ENCODE results near the gene UNC79. TPM values are rescaled to one million over a fixed set of nuclear protein-coding genes. Genes with fewer than 3 reads are reported as not detected.

UNC79 gene
- total RNA-seq, 2 experiments from 2014 or later, result 0.04 to 0.05 TPM

DNA sequence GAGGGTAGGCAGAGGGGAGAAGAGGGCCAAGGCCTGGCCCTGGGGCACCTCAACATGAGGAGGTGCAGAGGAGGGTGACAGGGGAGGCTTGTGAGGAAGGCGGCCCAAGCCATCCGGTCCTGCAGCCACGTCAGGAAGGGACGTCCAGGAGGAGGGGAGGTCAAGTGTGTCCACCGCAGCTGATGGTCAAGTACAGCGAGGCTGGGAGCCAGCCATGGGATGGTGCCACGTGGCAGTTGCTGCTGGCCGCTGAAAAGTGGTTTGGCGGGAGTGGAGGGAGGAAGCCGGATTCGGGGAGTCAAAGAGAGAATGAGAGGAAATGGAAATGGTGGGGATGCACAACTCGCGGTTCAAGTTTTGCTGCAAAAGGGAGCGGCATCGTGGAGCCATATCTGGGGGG, 316.4 kb downstream of the UNC79 start:
- TF ChIP-seq, protein P1, sequence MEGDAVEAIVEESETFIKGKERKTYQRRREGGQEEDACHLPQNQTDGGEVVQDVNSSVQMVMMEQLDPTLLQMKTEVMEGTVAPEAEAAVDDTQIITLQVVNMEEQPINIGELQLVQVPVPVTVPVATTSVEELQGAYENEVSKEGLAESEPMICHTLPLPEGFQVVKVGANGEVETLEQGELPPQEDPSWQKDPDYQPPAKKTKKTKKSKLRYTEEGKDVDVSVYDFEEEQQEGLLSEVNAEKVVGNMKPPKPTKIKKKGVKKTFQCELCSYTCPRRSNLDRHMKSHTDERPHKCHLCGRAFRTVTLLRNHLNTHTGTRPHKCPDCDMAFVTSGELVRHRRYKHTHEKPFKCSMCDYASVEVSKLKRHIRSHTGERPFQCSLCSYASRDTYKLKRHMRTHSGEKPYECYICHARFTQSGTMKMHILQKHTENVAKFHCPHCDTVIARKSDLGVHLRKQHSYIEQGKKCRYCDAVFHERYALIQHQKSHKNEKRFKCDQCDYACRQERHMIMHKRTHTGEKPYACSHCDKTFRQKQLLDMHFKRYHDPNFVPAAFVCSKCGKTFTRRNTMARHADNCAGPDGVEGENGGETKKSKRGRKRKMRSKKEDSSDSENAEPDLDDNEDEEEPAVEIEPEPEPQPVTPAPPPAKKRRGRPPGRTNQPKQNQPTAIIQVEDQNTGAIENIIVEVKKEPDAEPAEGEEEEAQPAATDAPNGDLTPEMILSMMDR (IDR thresholded peaks at IDR 0.05), result no peak
- ATAC-seq, result no peak
- Mint-ChIP-seq H3K4me1 (ENCODE audit: low read depth) (no peaks in the 10 kb centered on the region), H3K27me3 (no peaks in the 10 kb centered on the region), H3K4me3 (no peak overlapping the region), H3K27ac (no peak overlapping the region), H3K36me3 (ENCODE audit: low read depth) (no peaks in the 10 kb centered on the region), H3K9me3 (no peaks in the 10 kb centered on the region)
- no peak for DNase-seq
- intact Hi-C loops (cut with micrococcal nuclease), result no loop called here
- POLR2A ChIA-PET, result no interaction called here
- CTCF ChIA-PET, result no interaction called here

DNA sequence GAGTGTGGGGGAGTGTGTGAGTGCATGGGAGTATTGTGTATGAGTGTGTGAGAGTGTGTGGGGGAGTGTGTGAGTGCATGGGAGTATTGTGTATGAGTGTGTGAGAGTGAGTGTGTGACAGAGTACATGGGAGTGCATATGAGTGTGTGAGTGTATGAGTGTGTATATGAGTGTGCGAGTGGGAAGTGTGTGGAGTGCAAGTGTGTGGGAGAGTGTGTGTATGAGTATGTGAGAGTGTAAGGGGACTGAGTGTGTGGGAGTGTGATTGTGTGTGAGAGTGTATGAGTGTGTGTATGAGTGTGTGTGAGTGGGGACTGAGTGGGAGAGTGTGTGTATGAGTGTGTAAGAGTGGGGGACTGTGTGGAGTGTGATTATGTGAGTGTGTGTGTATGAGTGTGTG, 316.8 kb downstream of the UNC79 start:
- H3K9me3 Mint-ChIP-seq, result no peaks in the 10 kb centered on the region
- DNase-seq, result no peak
- H3K27me3 Mint-ChIP-seq, result no peaks in the 10 kb centered on the region
- H3K36me3 Mint-ChIP-seq (ENCODE audit: low read depth), result no peaks in the 10 kb centered on the region
- ChIA-PET CTCF (no interaction called here), POLR2A (no interaction called here)
- H3K4me1 Mint-ChIP-seq (ENCODE audit: low read depth), result no peaks in the 10 kb centered on the region
- no peak overlapping the region for H3K4me3 Mint-ChIP-seq
- intact Hi-C loops (cut with micrococcal nuclease), result no loop called here
- no peak for ATAC-seq
- TF ChIP-seq, protein P1 (IDR thresholded peaks at IDR 0.05), result no peak
- H3K27ac Mint-ChIP-seq, result no peak overlapping the region

DNA sequence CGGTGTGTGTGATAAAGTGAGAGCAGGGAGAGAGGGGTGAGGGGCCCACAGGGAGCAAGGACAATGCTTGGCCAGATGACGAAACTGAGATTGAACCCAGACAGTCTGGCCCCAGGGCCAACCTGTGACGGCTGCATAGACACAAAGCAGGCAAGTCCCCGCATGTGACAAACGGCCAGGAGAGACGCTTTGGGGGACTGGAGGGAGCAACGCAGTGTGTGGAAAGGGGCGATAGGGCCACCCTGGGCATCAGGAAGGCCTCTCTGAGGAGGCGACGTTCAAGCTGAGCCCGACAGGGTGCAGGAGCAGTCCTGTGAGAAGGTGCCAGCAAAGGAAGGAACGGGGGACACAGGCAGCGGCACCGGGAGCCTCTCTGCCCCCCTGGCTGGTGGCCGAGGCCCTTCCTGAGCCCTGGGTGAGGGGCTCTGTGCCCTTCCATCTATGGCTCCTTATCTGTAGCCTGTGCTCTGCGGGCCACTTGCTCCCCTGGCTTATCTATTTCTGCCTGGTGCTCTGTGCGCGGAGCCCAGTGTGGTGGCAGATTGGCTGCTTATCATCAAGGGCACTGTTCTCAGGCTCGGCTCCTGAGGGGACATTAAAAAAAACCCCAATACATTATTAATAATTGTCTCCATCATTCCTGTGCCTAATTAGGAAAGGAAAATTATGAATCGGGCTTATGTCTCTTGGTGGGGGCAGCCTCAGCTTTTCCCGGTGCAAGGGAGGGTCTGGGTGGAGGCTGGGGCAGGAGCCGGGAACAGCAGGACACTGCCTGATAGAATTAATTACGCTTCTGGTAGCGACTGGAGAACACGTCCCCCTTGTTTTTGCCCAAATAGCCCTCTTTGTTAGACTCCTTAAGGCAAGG, 317.7 kb downstream of the UNC79 start:
- H3K27ac Mint-ChIP-seq, result no peak overlapping the region
- H3K4me3 Mint-ChIP-seq, result no peak overlapping the region
- TF ChIP-seq, protein P1 (IDR thresholded peaks at IDR 0.05), result no peak
- H3K27me3 Mint-ChIP-seq, result no peaks in the 10 kb centered on the region
- no peaks in the 10 kb centered on the region for H3K4me1 Mint-ChIP-seq (ENCODE audit: low read depth)
- no peaks in the 10 kb centered on the region for H3K36me3 Mint-ChIP-seq (ENCODE audit: low read depth)
- POLR2A ChIA-PET, result no interaction called here
- CTCF ChIA-PET, result no interaction called here
- H3K9me3 Mint-ChIP-seq, result no peaks in the 10 kb centered on the region
- intact Hi-C loops (cut with micrococcal nuclease), result no loop called here
- DNase-seq (no peak), ATAC-seq (no peak)

DNA sequence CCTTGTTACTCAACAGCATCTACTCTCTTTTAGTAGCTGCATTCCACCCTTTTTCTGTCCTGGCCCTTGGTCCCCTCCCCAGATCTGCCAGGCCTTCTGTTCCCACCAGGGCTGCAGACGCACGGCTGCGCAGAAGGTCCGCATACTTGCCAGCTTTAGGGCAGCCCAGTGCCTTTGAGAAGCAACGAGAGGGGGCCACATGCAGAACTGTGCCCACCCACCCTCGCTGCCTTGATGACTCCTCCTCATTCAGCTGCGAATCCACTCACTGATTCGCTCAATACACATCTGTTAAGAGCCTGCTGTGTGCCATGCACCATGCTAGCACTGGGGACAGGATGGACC, 318.3 kb downstream of the UNC79 start:
- POLR2A ChIA-PET, result no interaction called here
- CTCF ChIA-PET, result no interaction called here
- no peak for ATAC-seq
- Mint-ChIP-seq H3K27me3 (no peaks in the 10 kb centered on the region), H3K4me1 (ENCODE audit: low read depth) (no peaks in the 10 kb centered on the region), H3K36me3 (ENCODE audit: low read depth) (no peaks in the 10 kb centered on the region), H3K4me3 (no peak overlapping the region), H3K27ac (no peak overlapping the region), H3K9me3 (no peaks in the 10 kb centered on the region)
- intact Hi-C loops (cut with micrococcal nuclease), result no loop called here
- no peak for DNase-seq
- TF ChIP-seq, protein P1 (IDR thresholded peaks at IDR 0.05), result no peak

DNA sequence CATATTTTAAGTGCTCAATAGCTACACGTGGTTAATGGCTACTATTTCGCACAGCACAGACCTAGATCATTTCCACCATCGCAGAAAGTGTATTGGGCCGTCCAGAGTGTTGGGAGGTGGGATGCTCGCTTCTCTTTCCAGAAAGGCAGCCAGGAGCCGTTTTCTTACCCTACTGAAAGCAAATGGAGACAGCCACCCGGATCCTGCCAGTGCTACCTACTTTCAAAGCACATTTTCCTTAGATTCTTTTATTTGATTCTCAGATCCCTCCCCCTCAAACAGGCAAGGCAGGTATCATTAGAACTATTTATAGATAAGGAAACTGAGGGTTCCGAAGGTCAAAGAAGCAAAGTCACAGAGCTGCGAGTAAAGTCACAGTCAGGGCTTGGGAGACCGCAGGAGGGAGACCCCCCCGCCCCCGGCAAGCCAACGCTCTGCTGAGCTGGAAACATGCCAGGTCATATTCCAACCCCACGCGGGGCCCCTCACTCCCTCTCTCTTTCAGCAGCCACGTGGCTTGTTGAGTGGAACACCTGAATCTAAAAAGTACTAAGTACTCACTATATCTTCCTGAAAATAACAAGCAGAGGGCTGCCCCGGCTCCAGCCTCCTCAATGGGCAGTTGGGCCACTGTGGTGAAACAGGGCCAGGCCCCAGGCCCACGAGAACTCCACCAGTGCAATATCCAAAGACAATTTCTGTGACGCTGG, 321.4 kb downstream of the UNC79 start:
- H3K36me3 Mint-ChIP-seq (ENCODE audit: low read depth), result no peaks in the 10 kb centered on the region
- H3K4me1 Mint-ChIP-seq (ENCODE audit: low read depth), result no peaks in the 10 kb centered on the region
- TF ChIP-seq, protein P1 (IDR thresholded peaks at IDR 0.05), result no peak
- H3K27me3 Mint-ChIP-seq, result no peaks in the 10 kb centered on the region
- H3K4me3 Mint-ChIP-seq, result no peak overlapping the region
- no peaks in the 10 kb centered on the region for H3K9me3 Mint-ChIP-seq
- DNase-seq (no peak), ATAC-seq (no peak)
- CTCF ChIA-PET, result no interaction called here
- POLR2A ChIA-PET, result no interaction called here
- H3K27ac Mint-ChIP-seq, result no peak overlapping the region
- intact Hi-C loops (cut with micrococcal nuclease), result no loop called here
